GM20431 (cell line): ENCODE results near the gene TMEM151B.

Experiments
- in situ Hi-C: fragments of 300-500 bp; cut with MseI, MboI; formaldehyde crosslinking; loops from one replicate; pipeline ENCODE4 v1.15.0; 2020; ENCODE audit warnings: low sequenced_read_pairs; ENCODE audit not compliant: unreplicated experiment

Gene TMEM151B

GRCh38 chr6:44231426-44231825 is 38.8 kb upstream of the TMEM151B start:
- in situ Hi-C loops, result loop anchor here (10.0 kb wide), 1 partner anchor 67 kb away; no protein-coding TSS in a partner anchor

GRCh38 chr6:44232676-44233566 is 37.3 kb upstream of the TMEM151B start:
- in situ Hi-C loops, result loop anchor here (10.0 kb wide), 1 partner anchor 68 kb away; no protein-coding TSS in a partner anchor

- in situ Hi-C loops, result loop anchor here (10.0 kb wide), 1 partner anchor 69 kb away; no protein-coding TSS in a partner anchor
Observed at GRCh38 chr6:44233567-44234100, 36.6 kb upstream of the TMEM151B start.

GRCh38 chr6:44234101-44235025 is 35.9 kb upstream of the TMEM151B start:
- in situ Hi-C loops, result loop anchor here (10.0 kb wide), 1 partner anchor 70 kb away; no protein-coding TSS in a partner anchor

DNA sequence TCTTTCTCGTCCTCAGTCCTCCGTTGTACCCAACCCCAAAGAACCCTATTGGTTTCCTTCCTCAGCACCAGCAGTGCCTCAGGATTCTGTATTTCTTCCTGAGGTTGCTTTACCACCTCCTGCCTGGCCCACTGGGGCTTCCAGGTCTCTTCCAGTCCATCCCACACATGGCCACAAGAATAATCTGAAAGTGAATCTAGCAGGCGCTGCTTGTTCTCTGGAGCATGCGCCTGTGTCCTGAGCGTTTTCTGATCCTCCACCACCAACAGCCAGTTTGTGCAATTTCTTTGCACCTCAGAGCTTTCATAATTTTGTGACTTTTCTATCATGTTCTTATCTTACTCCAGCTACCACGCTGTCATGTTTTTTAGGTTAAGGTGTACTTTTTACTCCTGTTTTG is 35.0 kb upstream of the TMEM151B start:
- in situ Hi-C loops, result loop anchor here (10.0 kb wide), 1 partner anchor 70 kb away; no protein-coding TSS in a partner anchor

GRCh38 chr6:44235891-44236516 is 34.2 kb upstream of the TMEM151B start:
- in situ Hi-C loops, result loop anchor here (10.0 kb wide), 1 partner anchor 71 kb away; no protein-coding TSS in a partner anchor

GRCh38 chr6:44237021-44237812 is 33.0 kb upstream of the TMEM151B start:
- in situ Hi-C loops, result loop anchor here (10.0 kb wide), 1 partner anchor 72 kb away; no protein-coding TSS in a partner anchor

- in situ Hi-C loops, result loop anchor here (10.0 kb wide), 1 partner anchor 73 kb away; no protein-coding TSS in a partner anchor
Observed at GRCh38 chr6:44237813-44238433, 32.3 kb upstream of the TMEM151B start.

- in situ Hi-C loops, result loop anchor here (10.0 kb wide), 1 partner anchor 74 kb away; no protein-coding TSS in a partner anchor
Observed at GRCh38 chr6:44238687-44239350, 31.4 kb upstream of the TMEM151B start.

DNA sequence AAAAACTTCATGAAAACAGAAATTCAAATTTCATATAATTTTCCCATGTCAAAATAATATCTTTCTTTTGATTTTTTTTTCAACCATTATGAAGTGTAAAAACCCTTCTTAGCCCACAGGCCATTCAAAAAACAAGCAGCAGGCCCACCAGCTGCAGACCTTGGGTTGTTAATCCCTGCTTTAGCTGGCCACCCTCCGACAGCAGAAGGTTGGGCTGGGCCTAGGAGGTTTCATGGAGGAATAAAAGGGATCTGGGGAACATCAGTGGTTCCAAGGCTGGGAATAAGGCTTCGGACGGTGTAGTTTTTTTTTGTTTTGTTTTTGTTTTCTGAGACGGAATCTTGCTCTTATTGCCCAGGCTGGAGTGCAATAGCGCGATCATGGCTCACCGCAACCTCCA is 26.9 kb upstream of the TMEM151B start:
- in situ Hi-C loops, result no loop called here

GRCh38 chr6:44245391-44245911 is 24.8 kb upstream of the TMEM151B start:
- in situ Hi-C loops, result no loop called here

- in situ Hi-C loops, result no loop called here
Observed at GRCh38 chr6:44245912-44246662, 24.2 kb upstream of the TMEM151B start.

DNA sequence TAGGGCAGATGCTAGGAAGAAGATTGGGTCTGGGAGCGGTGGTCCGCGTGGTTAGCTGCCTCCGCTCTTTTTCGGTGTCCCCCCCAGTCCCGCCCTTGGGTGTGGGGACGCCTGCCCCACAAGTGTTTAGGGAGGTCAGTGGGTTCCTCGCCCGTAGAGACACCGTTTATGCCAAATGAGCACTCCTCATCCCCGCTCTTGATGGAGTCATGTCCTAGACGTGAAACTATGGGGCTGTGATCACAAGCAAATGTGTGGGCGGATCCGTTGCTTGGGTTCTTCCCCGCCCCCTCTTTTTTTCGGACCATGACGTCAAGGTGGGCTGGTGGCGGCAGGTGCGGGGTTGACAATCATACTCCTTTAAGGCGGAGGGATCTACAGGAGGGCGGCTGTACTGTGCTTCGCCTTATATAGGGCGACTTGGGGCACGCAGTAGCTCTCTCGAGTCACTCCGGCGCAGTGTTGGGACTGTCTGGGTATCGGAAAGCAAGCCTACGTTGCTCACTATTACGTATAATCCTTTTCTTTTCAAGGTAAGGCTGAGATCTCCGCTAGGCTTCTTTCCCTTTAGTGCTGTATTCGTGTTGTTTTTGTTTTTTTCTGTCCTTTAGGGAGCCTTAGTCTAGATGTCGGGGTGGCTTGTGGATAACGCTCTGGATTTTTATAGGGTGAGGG is 23.4 kb upstream of the TMEM151B start, which contains the start of gene HSP90AB1:
TSS of gene HSP90AB1 (plus strand) at position 439 of the 675 bp plus-strand sequence. CDS start 1,529 bp downstream, outside the sequence.
- in situ Hi-C loops, result no loop called here

DNA sequence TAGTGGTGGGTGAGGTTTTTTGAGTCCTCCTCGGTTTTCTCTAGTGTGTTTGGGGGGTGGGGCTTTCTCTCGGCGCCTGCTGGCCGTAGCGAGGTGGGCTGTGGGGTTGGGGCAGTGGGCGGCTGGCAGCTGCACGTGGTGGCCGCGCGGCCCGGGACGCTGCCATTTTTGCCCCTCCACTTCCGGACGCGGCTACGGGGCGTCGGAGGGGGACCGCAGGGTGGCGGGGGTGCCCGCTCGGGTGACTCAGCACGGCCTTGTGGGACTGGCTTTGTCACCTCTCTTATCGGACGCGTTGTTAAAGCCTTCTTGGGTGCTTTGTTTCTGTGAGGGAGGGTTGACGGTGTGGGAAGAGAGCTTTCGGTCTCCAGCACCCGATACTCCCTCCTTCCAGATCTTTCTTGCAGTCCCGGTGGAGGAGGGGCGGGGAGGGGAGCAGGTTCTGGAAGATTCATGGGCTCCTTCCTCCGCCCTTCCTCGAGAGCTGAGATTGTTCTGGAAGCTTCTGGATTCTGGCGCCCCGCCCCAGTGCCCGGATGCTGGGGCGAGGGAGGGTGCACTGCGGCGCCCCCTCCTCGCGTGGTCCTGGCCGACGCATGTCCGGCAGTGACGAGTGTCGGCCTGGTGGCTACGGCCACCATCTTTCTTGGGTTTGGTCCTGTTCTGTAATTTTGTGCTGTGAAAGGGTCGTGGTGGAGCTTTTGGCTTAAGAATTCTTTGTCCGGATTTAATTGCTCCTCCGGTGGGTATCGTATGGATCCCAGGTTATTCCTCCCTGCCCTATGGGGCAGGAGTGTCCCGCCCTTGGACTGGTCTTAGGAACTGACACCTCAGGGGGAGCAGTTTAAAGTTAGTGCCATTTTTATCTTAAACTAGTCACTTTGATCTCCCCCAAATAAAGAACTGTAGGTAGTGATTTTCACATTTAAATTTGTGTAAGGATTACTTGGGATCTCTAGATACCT is 22.6 kb upstream of the TMEM151B start:
- in situ Hi-C loops, result no loop called here

GRCh38 chr6:44248579-44248978 is 21.7 kb upstream of the TMEM151B start:
- in situ Hi-C loops, result no loop called here
